ENCODE results near the gene SLC26A8. TPM values are rescaled to one million over a fixed set of nuclear protein-coding genes. Genes with fewer than 3 reads are reported as not detected.

SLC26A8 gene
- polyA plus RNA-seq, 3 donors, result 0.52 to 1.7 (median 1.5) TPM

DNA sequence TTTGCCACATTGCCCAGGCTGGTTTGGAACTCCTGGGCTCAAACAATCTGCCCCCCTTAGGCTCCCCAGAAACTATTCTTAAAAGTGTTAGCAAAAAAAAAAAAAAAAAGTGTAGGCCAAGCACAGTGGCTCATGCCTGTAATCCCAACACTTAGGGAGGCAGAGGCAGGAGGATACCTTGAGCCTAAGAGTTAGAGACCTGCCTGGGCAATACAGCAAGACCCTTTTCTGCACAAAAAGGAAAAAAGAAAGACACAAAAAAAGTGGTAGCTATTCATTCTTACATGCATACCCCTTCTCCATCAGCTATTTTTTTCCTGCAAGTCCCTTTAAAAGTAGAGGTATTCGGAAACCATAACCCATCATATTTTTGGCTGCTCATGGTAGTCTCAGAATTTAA is 100.3 kb downstream of the SLC26A8 start:
- H3K4me1 Mint-ChIP-seq, result peaks cover 13% of the 10 kb centered on the region
- H3K9ac ChIP-seq (ENCODE audit: insufficient read depth, low read length, poor library complexity, severe bottlenecking), result no peak overlapping the region
- no peak for DNase-seq
- peaks cover 24% of the 10 kb centered on the region for H3K79me2 ChIP-seq (ENCODE audit: insufficient read depth, low read length)
- TF ChIP-seq CTCF (IDR thresholded peaks at IDR 0.05), result no peak
- no peak overlapping the region for H3K27ac Mint-ChIP-seq
- peaks cover 14 to 19% of the 10 kb centered on the region in 2 donors for H3K4me1 ChIP-seq (ENCODE audit: control insufficient read depth in 1 of 2, insufficient read depth in 2 of 2, low read length in 2 of 2)
- no CpG with 5 or more reads among the region's 1 CpG for WGBS (ENCODE audit: insufficient coverage)
- no peak overlapping the region for H3K4me3 Mint-ChIP-seq
- H3K36me3 ChIP-seq (replicated peaks in 1 of 2; ENCODE audit: control insufficient read depth in 1 of 2, insufficient read depth in 2 of 2, low read length in 2 of 2), result no peaks in the 10 kb centered on the region
- no peaks in the 10 kb centered on the region for H3K9me3 ChIP-seq (replicated peaks in 1 of 2; ENCODE audit: control insufficient read depth in 1 of 2, insufficient read depth in 1 of 2, low read length in 2 of 2)
- intact Hi-C loops (cut with micrococcal nuclease), result loop anchor here in 1 of 2 donors (10.0 kb wide), 1 partner anchor 91 kb away; no protein-coding TSS in a partner anchor
- no peaks in the 10 kb centered on the region for H3K27me3 ChIP-seq (ENCODE audit: control insufficient read depth in 2 of 2, insufficient read depth in 2 of 2, low read length in 2 of 2)
- peaks cover 0 to 2% of the 10 kb centered on the region in 2 donors for H3K36me3 Mint-ChIP-seq
- H4K20me1 ChIP-seq (ENCODE audit: insufficient read depth, low read length), result no peaks in the 10 kb centered on the region
- H2AFZ ChIP-seq (ENCODE audit: insufficient read depth, low read depth, low read length, poor library complexity, severe bottlenecking), result no peak overlapping the region
- H3K27me3 Mint-ChIP-seq (ENCODE audit: low read depth in 3 of 3), result peaks cover 0 to 3% (median 3%) of the 10 kb centered on the region in 3 donors
- no peaks in the 10 kb centered on the region for H3K9me3 Mint-ChIP-seq
- no peak overlapping the region for H3K27ac ChIP-seq (ENCODE audit: low read depth in 1 of 2, low read length in 2 of 2)
- H3K4me2 ChIP-seq (replicated peaks; ENCODE audit: extremely low read depth, low read length, poor library complexity, severe bottlenecking), result no peak overlapping the region
- no peak overlapping the region for H3K4me3 ChIP-seq (replicated peaks in 1 of 3; ENCODE audit: low read depth in 2 of 3, low read length in 3 of 3)

DNA sequence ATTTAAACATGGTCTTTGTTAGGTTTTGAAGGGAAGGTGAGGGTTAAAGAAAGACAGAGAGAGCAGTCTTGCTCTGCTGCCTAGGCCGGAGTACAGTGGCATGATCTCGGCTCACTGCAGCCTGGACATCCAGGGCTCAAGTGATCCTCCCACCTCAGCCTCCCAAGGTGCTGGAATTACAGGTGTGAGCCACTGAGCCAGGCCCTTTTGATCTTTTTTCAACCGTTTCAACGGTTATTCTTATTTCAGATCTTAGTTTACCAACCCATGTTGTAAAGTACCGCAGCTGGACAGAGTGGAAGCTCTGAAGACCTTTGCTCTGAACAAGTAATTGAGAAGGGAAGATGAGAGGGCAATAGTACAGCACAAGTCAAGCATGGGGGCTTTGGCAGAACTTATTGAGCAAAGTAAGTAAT is 102.3 kb downstream of the SLC26A8 start:
- H3K27ac Mint-ChIP-seq, result no peak overlapping the region
- H3K27ac ChIP-seq (ENCODE audit: low read depth in 1 of 2, low read length in 2 of 2), result no peak overlapping the region

More for the DNA sequence above, 102.3 kb downstream of the SLC26A8 start:
- Mint-ChIP-seq H3K27me3 (ENCODE audit: low read depth in 3 of 3) (peaks cover 0 to 5% (median 3%) of the 10 kb centered on the region in 3 donors), H3K36me3 (peaks cover 5% of the 10 kb centered on the region in 2 donors), H3K9me3 (no peaks in the 10 kb centered on the region), H3K4me1 (peaks cover 32% of the 10 kb centered on the region), H3K4me3 (no peak overlapping the region)
- no peak for DNase-seq
- H2AFZ ChIP-seq (ENCODE audit: insufficient read depth, low read depth, low read length, poor library complexity, severe bottlenecking), result no peak overlapping the region
- no peaks in the 10 kb centered on the region for H3K9me3 ChIP-seq (replicated peaks in 1 of 2; ENCODE audit: control insufficient read depth in 1 of 2, insufficient read depth in 1 of 2, low read length in 2 of 2)
- H3K4me3 ChIP-seq (replicated peaks in 1 of 3; ENCODE audit: low read depth in 2 of 3, low read length in 3 of 3), result no peak overlapping the region
- no peak overlapping the region for H3K4me2 ChIP-seq (replicated peaks; ENCODE audit: extremely low read depth, low read length, poor library complexity, severe bottlenecking)
- H3K9ac ChIP-seq (ENCODE audit: insufficient read depth, low read length, poor library complexity, severe bottlenecking), result no peak overlapping the region
- peaks cover 44% of the 10 kb centered on the region for H3K79me2 ChIP-seq (ENCODE audit: insufficient read depth, low read length)
- H3K36me3 ChIP-seq (replicated peaks in 1 of 2; ENCODE audit: control insufficient read depth in 1 of 2, insufficient read depth in 2 of 2, low read length in 2 of 2), result peaks cover 0 to 2% of the 10 kb centered on the region in 2 donors
- peaks cover 32 to 39% of the 10 kb centered on the region in 2 donors for H3K4me1 ChIP-seq (ENCODE audit: control insufficient read depth in 1 of 2, insufficient read depth in 2 of 2, low read length in 2 of 2)
- WGBS (ENCODE audit: insufficient coverage), result 100% methylated on average over 2 of the region's 5 CpGs
- intact Hi-C loops (cut with micrococcal nuclease), result loop anchor here in 1 of 2 donors (10.0 kb wide), 1 partner anchor 93 kb away; no protein-coding TSS in a partner anchor
- H3K27me3 ChIP-seq (ENCODE audit: control insufficient read depth in 2 of 2, insufficient read depth in 2 of 2, low read length in 2 of 2), result no peaks in the 10 kb centered on the region
- no peaks in the 10 kb centered on the region for H4K20me1 ChIP-seq (ENCODE audit: insufficient read depth, low read length)
- no peak for TF ChIP-seq CTCF (IDR thresholded peaks at IDR 0.05)

Measured in CD14-positive monocyte (primary cell).